ENCODE results near the gene ZCCHC14. TPM values are rescaled to one million over a fixed set of nuclear protein-coding genes. Genes with fewer than 3 reads are reported as not detected.
"Not testable (repeated sequence)": the region's sequence is repeated elsewhere in the genome, so short reads cannot be mapped to it uniquely, and the experiment has no call there.

Gene ZCCHC14
- total and polyA plus RNA-seq, 2 experiments from 2014 or later = 2.7 to 6.3 TPM

DNA sequence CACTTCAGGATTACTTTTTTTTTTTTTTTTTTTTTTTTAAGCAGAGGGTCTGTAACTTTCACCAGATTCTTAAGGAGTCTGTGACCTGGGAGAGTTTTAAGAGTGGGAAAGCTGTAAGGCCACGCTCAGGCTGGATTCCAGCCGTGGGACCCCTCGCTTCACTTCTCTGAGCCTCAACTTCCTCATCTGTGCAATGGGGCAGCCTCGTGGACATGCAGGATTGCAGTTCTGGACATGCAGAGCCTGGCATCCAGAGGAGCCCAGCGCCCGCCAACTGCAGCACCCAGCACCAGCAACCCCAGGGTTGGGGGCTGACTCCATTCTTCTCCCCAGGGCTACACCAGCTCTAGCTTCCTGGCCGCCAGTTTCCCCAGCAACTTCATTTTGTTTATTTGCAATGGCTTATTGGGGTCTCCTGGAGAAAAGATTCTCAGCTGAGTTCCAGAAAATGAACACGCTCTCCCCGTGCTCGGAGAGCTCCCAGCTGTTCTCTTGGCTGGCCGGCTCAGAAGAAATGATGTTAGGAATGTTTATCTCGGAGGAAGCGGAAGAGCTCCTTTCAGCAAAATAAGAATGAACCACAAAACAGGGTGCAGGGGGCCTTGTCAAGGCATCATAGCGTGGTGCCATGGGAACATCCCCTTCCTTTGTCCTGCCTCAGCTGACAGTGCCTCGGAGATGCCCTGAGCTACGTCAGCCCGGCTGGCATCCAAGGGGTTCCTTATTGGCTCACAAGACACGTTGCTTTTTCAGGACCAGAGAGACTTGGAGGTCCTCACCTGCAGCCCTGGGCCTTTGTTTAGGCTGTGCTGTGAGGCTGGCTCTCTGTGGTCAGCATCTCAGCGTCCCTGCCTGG, 22.9 kb upstream of the ZCCHC14 start:
- Histone ChIP-seq H3K9ac (no peak overlapping the region), H3K9me2 (ENCODE audit: insufficient read depth) (no peaks in the 10 kb centered on the region), H3K27ac (no peak overlapping the region), H3K4me2 (ENCODE audit: unreplicated experiment) (no peak overlapping the region), H3K36me3 (ENCODE audit: low read depth) (no peaks in the 10 kb centered on the region), H2AFZ (no peak overlapping the region), H4K20me1 (ENCODE audit: insufficient read depth) (no peaks in the 10 kb centered on the region), H3K27me3 (replicated peaks; ENCODE audit: insufficient read depth) (no peaks in the 10 kb centered on the region), H3K4me3 (no peak overlapping the region), H3K79me2 (ENCODE audit: insufficient read depth) (no peaks in the 10 kb centered on the region), H3K4me1 (ENCODE audit: insufficient read depth) (peaks cover 23% of the 10 kb centered on the region), H3F3A (ENCODE audit: insufficient read depth) (peaks cover 22% of the 10 kb centered on the region), H3K9me3 (ENCODE audit: low read depth) (no peaks in the 10 kb centered on the region)
- TF ChIP-seq EZH2 (IDR thresholded peaks at IDR 0.05; ENCODE audit: insufficient read depth, poor library complexity, severe bottlenecking) = no peak
- no peak for TF ChIP-seq EZH2phosphoT487 (IDR thresholded peaks at IDR 0.05; ENCODE audit: insufficient read depth, low read depth)
- WGBS, 2 experiments (ENCODE audit: low coverage in 1 of 2, low lambda C conversion rate in 2 of 2, missing lambda C conversion rate in 2 of 2) = 87 to 90% methylated on average over 19 of the region's 19 CpGs
- in situ Hi-C loops (cut with MboI) = no loop called here
- no peak for DNase-seq

DNA sequence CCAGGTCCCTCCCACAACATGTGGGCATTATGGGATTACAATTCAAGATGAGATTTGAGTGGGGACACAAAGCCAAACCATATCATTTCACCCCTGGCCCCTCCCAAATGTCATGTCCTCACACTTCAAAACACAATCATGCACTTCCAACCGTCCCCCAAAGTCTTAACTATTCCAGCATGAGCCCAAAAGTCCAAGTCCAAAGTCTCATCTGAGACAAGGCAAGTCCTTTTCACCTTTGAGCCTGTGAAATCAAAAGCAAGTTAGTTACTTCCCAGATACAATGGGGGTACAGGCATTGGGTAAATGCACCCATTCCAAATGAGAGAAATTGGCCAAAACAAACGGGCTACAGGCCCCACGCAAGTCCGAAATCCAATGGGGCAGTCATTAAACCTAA, 17.0 kb upstream of the ZCCHC14 start:
- WGBS, 2 experiments (ENCODE audit: low coverage in 1 of 2, low lambda C conversion rate in 2 of 2, missing lambda C conversion rate in 2 of 2) = 85 to 92% methylated on average over 4 of the region's 4 CpGs
- in situ Hi-C loops (cut with MboI); H2AFZ ChIP-seq: not testable (repeated sequence)

DNA sequence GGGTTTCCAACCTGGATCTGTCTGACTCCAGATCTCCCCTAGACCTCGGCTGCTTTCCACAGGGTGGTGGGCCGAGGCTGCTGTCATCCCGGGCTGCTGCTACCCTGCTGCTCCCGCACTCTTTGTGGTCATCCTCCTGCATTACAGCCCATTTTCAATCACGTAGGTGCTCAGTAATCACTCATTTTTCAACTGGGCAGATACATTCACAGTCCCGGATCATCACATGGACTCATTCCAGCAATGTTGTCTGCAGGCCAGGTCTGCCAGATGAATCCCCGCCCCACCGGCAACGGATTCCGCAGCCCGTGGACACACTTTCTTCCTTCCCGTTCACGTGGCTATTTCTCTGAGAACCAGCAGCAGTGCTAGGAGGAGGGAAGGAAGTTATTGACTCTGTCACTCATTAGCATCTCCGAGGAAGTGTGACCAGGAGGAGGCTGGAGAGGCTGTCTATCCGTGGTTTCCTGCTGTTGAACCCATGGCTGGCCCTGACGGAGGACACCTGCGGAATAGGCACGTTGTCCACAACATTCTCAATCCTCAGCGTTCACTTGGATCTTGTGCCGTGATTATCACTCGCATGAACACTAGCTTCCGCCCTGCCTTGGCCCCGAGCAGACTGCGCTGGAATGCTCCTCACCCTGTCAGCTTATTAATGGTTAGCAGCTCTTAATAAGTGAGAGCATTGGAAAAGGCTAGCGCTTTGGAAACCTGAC, 14.7 kb upstream of the ZCCHC14 start:
- in situ Hi-C loops (cut with MboI) = no loop called here
- H3K9me2 ChIP-seq (ENCODE audit: insufficient read depth) = no peaks in the 10 kb centered on the region
- WGBS, 2 experiments (ENCODE audit: low coverage in 1 of 2, low lambda C conversion rate in 2 of 2, missing lambda C conversion rate in 2 of 2) = 11% methylated on average over 25 of the region's 25 CpGs

More for the DNA sequence above, 17.0 kb upstream of the ZCCHC14 start:
- not testable (repeated sequence) for H3F3A ChIP-seq (ENCODE audit: insufficient read depth); H3K27ac ChIP-seq; H3K4me2 ChIP-seq (ENCODE audit: unreplicated experiment); H3K27me3 ChIP-seq (replicated peaks; ENCODE audit: insufficient read depth); H3K36me3 ChIP-seq (ENCODE audit: low read depth); H3K9me3 ChIP-seq (ENCODE audit: low read depth); H4K20me1 ChIP-seq (ENCODE audit: insufficient read depth); H3K9me2 ChIP-seq (ENCODE audit: insufficient read depth); H3K79me2 ChIP-seq (ENCODE audit: insufficient read depth); DNase-seq; H3K4me3 ChIP-seq; H3K9ac ChIP-seq
- H3K4me1 ChIP-seq (ENCODE audit: insufficient read depth) = peaks cover 10% of the 10 kb centered on the region

DNA sequence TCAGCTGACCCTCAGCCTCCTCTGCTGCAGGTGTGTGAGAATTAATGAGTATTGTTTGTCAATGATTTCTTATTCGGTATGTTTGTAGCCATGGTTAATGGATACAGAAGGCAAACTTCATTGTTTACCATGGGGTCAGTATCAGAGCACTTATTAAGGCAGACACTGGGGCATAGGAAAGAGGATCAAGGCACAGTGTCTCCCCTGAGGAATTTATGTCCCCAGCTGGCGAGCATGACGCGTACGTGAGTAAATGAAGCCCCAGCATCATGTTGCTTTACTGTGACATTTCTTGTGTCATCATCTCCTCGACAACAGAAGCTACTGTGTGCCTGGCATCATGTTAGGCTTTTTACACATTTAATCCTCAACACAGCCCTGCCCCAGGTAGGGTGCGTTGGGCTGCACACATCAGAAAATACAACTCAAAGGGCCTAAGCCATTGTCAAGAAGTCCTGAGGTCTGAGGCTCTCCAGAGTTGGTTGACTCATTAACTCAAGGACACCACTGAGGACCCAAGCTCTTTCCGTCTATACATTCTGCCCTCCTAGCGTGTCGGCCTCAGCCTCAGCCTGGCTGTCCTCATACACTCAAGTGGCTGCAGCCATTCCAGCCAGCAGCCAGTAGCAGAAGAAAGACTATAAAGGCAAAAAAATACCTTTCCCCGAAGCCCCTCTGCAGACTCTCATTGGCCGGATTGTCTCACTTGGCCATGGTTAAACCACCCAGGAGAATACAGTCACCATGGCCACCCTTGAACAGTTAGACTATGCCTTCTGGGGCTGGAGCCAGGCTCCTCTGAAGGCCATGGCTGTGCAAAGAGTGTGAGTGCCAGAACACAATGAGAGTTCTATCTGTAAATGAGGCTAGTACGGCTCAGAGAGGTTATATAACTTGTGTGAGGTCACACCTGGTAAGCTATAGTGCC, 13.9 kb upstream of the ZCCHC14 start:
- Histone ChIP-seq H3K4me1 (ENCODE audit: insufficient read depth) (peaks cover 10% of the 10 kb centered on the region), H4K20me1 (ENCODE audit: insufficient read depth) (no peaks in the 10 kb centered on the region), H3K27ac (no peak overlapping the region), H3K9me2 (ENCODE audit: insufficient read depth) (no peaks in the 10 kb centered on the region), H3K4me2 (ENCODE audit: unreplicated experiment) (no peak overlapping the region), H3K27me3 (replicated peaks; ENCODE audit: insufficient read depth) (no peaks in the 10 kb centered on the region; the same call in 1 of the 2 replicates), H3K9me3 (ENCODE audit: low read depth) (no peaks in the 10 kb centered on the region), H3K79me2 (ENCODE audit: insufficient read depth) (no peaks in the 10 kb centered on the region), H3K4me3 (0 out of 2 replicates have a peak overlapping the region, but pooled peaks have one; percentile 46), H2AFZ (0 out of 2 replicates have a peak overlapping the region, but pooled peaks have one; percentile 78), H3K36me3 (ENCODE audit: low read depth) (no peaks in the 10 kb centered on the region), H3F3A (ENCODE audit: insufficient read depth) (peaks cover 7% of the 10 kb centered on the region; the same call in 1 of the 2 replicates), H3K9ac (no peak overlapping the region)
- in situ Hi-C loops (cut with MboI) = no loop called here
- DNase-seq = no peak
- WGBS, 2 experiments (ENCODE audit: low coverage in 1 of 2, low lambda C conversion rate in 2 of 2, missing lambda C conversion rate in 2 of 2) = 85 to 88% methylated on average over 13 of the region's 13 CpGs
- TF ChIP-seq EZH2phosphoT487 (IDR thresholded peaks at IDR 0.05; ENCODE audit: insufficient read depth, low read depth) (no peak), EZH2 (IDR thresholded peaks at IDR 0.05; ENCODE audit: insufficient read depth, poor library complexity, severe bottlenecking) (no peak)

More for the DNA sequence above, 14.7 kb upstream of the ZCCHC14 start:
- H3K79me2 ChIP-seq (ENCODE audit: insufficient read depth) = no peaks in the 10 kb centered on the region
- H3K36me3 ChIP-seq (ENCODE audit: low read depth) = no peaks in the 10 kb centered on the region
- peak overlapping the region; percentile 78 for H2AFZ ChIP-seq
- no peak for TF ChIP-seq EZH2 (IDR thresholded peaks at IDR 0.05; ENCODE audit: insufficient read depth, poor library complexity, severe bottlenecking)
- no peak for TF ChIP-seq EZH2phosphoT487 (IDR thresholded peaks at IDR 0.05; ENCODE audit: insufficient read depth, low read depth)
- peak overlapping the region; percentile 49 for H3K4me2 ChIP-seq (ENCODE audit: unreplicated experiment)
- H3K27me3 ChIP-seq (replicated peaks; ENCODE audit: insufficient read depth) = no peaks in the 10 kb centered on the region; the same call in 1 of the 2 replicates
- H3K4me3 ChIP-seq = peak overlapping the region; percentile 46
- peaks cover 2% of the 10 kb centered on the region; the same call in 1 of the 2 replicates for H3F3A ChIP-seq (ENCODE audit: insufficient read depth)
- peak; percentile 60 for DNase-seq
- H3K9me3 ChIP-seq (ENCODE audit: low read depth) = no peaks in the 10 kb centered on the region
- H3K9ac ChIP-seq = peak overlapping the region; percentile 42
- peaks cover 10% of the 10 kb centered on the region for H3K4me1 ChIP-seq (ENCODE audit: insufficient read depth)
- no peaks in the 10 kb centered on the region for H4K20me1 ChIP-seq (ENCODE audit: insufficient read depth)
- H3K27ac ChIP-seq = no peak overlapping the region
